CD4-positive, alpha-beta memory T cell (primary cell): ENCODE measurements around the gene NBEA. TPM values are rescaled to one million over a fixed set of nuclear protein-coding genes. Genes with fewer than 3 reads are reported as not detected.

Experiments
- CTCF ChIA-PET: fragments of 350-600 bp; sonication (Branson Sonifier 250); formaldehyde crosslinking; loops from one replicate; lab custom pipeline; 2021; ENCODE audit warnings: inconsistent platforms; ENCODE audit not compliant: partially characterized antibody; lab: Charles Lee
- POLR2A ChIA-PET: fragments of 350-600 bp; sonication (Branson Sonifier 250); formaldehyde crosslinking; loops from one replicate; lab custom pipeline; 2021; ENCODE audit not compliant: partially characterized antibody; lab: Charles Lee
- DNase-seq, 5 donors: peaks; one replicate each; pipeline versions ENCODE4 v3.0.0 to v3.0.0-alpha.2; 2020 to 2022; ENCODE audit warnings: mixed read lengths in 1 of 5
- H3K27ac ChIP-seq: one replicate; pipeline ENCODE4 v1.7.0; 2013; ENCODE audit warnings: low read depth, low read length
- H3K27me3 ChIP-seq: 2 replicates; pipeline ENCODE4 v1.7.0; 2013; ENCODE audit warnings: mild to moderate bottlenecking, low read length, moderate library complexity; ENCODE audit not compliant: insufficient read depth
- H3K36me3 ChIP-seq: 2 replicates; pipeline ENCODE4 v1.7.0; 2013; ENCODE audit warnings: mild to moderate bottlenecking, low read length, moderate library complexity; ENCODE audit not compliant: insufficient read depth
- H3K4me1 ChIP-seq: 2 replicates; pipeline ENCODE4 v1.7.0; 2013; ENCODE audit warnings: mild to moderate bottlenecking, low read length, moderate library complexity; ENCODE audit not compliant: insufficient read depth
- H3K4me3 ChIP-seq, 2 donors: one replicate each; pipeline ENCODE4 v1.7.0; 2013; ENCODE audit warnings: low read length in 2 of 2, mild to moderate bottlenecking in 1 of 2
- H3K9me3 ChIP-seq, 2 donors: one replicate each; pipeline ENCODE4 v1.7.0; 2013; ENCODE audit warnings: low read length in 2 of 2, control low read depth in 1 of 2; ENCODE audit not compliant: control insufficient read depth in 1 of 2
- H3K27ac Mint-ChIP-seq, 7 donors: one replicate each; pipeline ENCODE4 v1.8.0; 2020 to 2021; ENCODE audit warnings: mixed read lengths in 7 of 7, mild to moderate bottlenecking in 6 of 7, inconsistent platforms in 3 of 7, moderate library complexity in 3 of 7
- H3K27me3 Mint-ChIP-seq, 2 donors: one replicate each; pipeline ENCODE4 v1.8.0; 2020 to 2021; ENCODE audit warnings: mixed read lengths in 2 of 2
- H3K36me3 Mint-ChIP-seq, 2 donors: one replicate each; pipeline ENCODE4 v1.8.0; 2020 to 2021; ENCODE audit warnings: mixed read lengths in 2 of 2, inconsistent platforms in 1 of 2, mild to moderate bottlenecking in 1 of 2
- H3K4me1 Mint-ChIP-seq, 4 donors: one replicate each; pipeline ENCODE4 v1.8.0; 2020 to 2021; ENCODE audit warnings: mixed read lengths in 4 of 4, mild to moderate bottlenecking in 1 of 4
- H3K4me3 Mint-ChIP-seq, 8 donors: one replicate each; pipeline ENCODE4 v1.8.0; 2020 to 2021; ENCODE audit warnings: mixed read lengths in 8 of 8, mild to moderate bottlenecking in 7 of 8, moderate library complexity in 6 of 8, inconsistent platforms in 3 of 8
- H3K9me3 Mint-ChIP-seq, 8 donors: one replicate each; pipeline ENCODE4 v1.8.0; 2020 to 2021; ENCODE audit warnings: mixed read lengths in 8 of 8, mild to moderate bottlenecking in 5 of 8, inconsistent platforms in 3 of 8, moderate library complexity in 1 of 8
- intact Hi-C: fragments of 100-400 bp; cut with micrococcal nuclease; formaldehyde crosslinking; loops from one replicate; pipeline ENCODE4 v1.15.1; 2023
- polyA plus RNA-seq, 2 donors: library from polyadenylated mRNA; unstranded; fragments of 300-500 nt; fragmentation: Illumina TruSeq; gene quantifications; one replicate each; pipeline ENCODE4 v1.2.3, GENCODE V29; 2021
- total RNA-seq, 2 experiments: library from RNA; stranded (reverse); gene quantifications; one replicate each; pipeline ENCODE4 v1.2.3, GENCODE V29; 2021

NBEA gene
- total and polyA plus RNA-seq, 4 experiments from 2014 or later = 0.48 to 1.8 (median 1.1) TPM

- Histone ChIP-seq H3K4me3 (no peak overlapping the region), H3K27ac (no peak overlapping the region), H3K9me3 (no peaks in the 10 kb centered on the region), H3K4me1 (no peaks in the 10 kb centered on the region), H3K36me3 (no peaks in the 10 kb centered on the region), H3K27me3 (no peaks in the 10 kb centered on the region)
- POLR2A ChIA-PET = no interaction called here
- Mint-ChIP-seq H3K36me3 (no peaks in the 10 kb centered on the region), H3K4me1 (no peaks in the 10 kb centered on the region), H3K27ac (no peak overlapping the region), H3K4me3 (no peak overlapping the region), H3K27me3 (no peaks in the 10 kb centered on the region), H3K9me3 (peaks cover 0 to 4% (median 0%) of the 10 kb centered on the region in 8 donors)
- intact Hi-C loops = no loop called here
- CTCF ChIA-PET = no interaction called here
- DNase-seq = no peak
These were observed 407.7 kb downstream of the NBEA start for GRCh38 chr13:35349673-35350278.

DNA sequence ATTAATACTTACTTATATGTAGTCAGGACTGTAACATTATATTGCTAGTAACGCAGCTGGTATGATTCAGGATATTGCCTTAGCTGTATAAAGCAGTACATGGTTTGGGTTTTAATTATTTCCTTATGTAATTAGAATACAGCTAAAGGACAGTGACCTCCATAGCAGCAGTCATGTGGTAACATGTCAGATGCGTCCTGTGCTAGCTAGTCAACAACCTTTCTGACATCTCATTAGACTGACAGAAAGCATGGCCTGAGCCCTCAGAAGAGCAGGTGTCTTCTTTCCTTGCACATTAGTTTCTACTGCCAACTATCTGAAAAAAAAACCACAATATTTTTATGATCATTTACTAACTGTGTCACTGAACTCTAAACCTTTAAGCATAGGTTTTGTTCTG lies 412.2 kb downstream of the NBEA start:
- Histone ChIP-seq H3K27ac (no peak overlapping the region), H3K4me3 (no peak overlapping the region), H3K9me3 (no peaks in the 10 kb centered on the region), H3K4me1 (no peaks in the 10 kb centered on the region), H3K27me3 (no peaks in the 10 kb centered on the region), H3K36me3 (no peaks in the 10 kb centered on the region)
- intact Hi-C loops = no loop called here
- no peaks in the 10 kb centered on the region for H3K36me3 Mint-ChIP-seq
- no peaks in the 10 kb centered on the region for H3K27me3 Mint-ChIP-seq
- peaks cover 0 to 7% (median 2%) of the 10 kb centered on the region in 8 donors for H3K9me3 Mint-ChIP-seq
- H3K27ac Mint-ChIP-seq = no peak overlapping the region
- POLR2A ChIA-PET = no interaction called here
- no peak for DNase-seq
- CTCF ChIA-PET = no interaction called here
- no peaks in the 10 kb centered on the region for H3K4me1 Mint-ChIP-seq
- no peak overlapping the region for H3K4me3 Mint-ChIP-seq

DNA sequence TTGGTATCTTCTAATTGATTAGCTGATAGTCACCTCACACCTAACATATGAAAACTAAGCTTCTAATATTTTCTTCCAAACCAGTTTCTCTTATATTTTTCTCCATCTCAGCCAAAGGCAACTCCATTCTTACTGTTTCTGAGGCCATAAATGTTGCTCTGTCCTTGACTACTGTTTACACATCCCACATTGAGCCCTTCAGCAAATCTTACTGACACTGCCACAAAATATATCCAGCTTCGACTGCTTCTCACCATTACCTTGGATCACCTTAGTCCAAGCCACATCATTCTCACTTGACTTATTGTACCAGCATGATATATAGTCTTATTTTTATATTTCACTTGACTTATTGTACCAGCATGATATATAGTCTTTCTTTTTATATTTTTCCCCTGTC lies 412.8 kb downstream of the NBEA start:
- intact Hi-C loops = no loop called here
- Mint-ChIP-seq H3K27ac (no peak overlapping the region), H3K9me3 (peaks cover 0 to 8% (median 2%) of the 10 kb centered on the region in 8 donors), H3K4me3 (no peak overlapping the region), H3K4me1 (no peaks in the 10 kb centered on the region), H3K27me3 (no peaks in the 10 kb centered on the region), H3K36me3 (no peaks in the 10 kb centered on the region)
- ChIA-PET CTCF (no interaction called here), POLR2A (no interaction called here)
- H3K36me3 ChIP-seq = no peaks in the 10 kb centered on the region
- DNase-seq = no peak
- no peaks in the 10 kb centered on the region for H3K9me3 ChIP-seq
- H3K27ac ChIP-seq = no peak overlapping the region
- H3K4me1 ChIP-seq = no peaks in the 10 kb centered on the region
- H3K4me3 ChIP-seq = no peak overlapping the region
- H3K27me3 ChIP-seq = no peaks in the 10 kb centered on the region

GRCh38 chr13:35356572-35356971 lies 414.5 kb downstream of the NBEA start:
- Histone ChIP-seq H3K27me3 (no peaks in the 10 kb centered on the region), H3K4me1 (no peaks in the 10 kb centered on the region), H3K27ac (no peak overlapping the region), H3K9me3 (no peaks in the 10 kb centered on the region), H3K4me3 (no peak overlapping the region), H3K36me3 (no peaks in the 10 kb centered on the region)
- CTCF ChIA-PET = interaction anchor here (0.8 kb wide), 1 partner anchor 8 kb away, joined by 4 read pairs; no protein-coding TSS in a partner anchor
- Mint-ChIP-seq H3K9me3 (peaks cover 0 to 15% (median 2%) of the 10 kb centered on the region in 8 donors), H3K36me3 (no peaks in the 10 kb centered on the region), H3K4me3 (no peak overlapping the region), H3K4me1 (no peaks in the 10 kb centered on the region), H3K27ac (no peak overlapping the region), H3K27me3 (no peaks in the 10 kb centered on the region)
- POLR2A ChIA-PET = no interaction called here
- intact Hi-C loops = no loop called here
- DNase-seq = no peak

DNA sequence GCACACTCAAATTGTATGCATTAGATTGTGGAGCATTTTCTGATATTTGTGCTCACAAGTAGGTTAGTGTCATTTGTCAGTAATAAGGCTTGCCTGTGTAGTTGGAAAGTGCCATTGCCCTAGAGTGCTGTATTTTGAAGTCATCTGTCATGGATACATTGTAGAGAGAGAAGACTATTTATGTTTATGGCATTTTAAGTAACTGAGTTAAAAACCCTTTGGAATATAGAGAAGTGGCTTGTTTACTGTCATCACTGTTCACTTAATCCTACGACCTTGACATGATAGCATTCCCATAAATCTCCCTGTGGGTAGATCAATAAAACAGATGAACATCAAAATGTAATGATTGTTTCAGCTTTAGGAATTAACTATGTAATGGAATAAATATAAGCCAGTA lies 423.8 kb downstream of the NBEA start:
- Mint-ChIP-seq H3K36me3 (peaks cover 0 to 2% of the 10 kb centered on the region in 2 donors), H3K9me3 (peaks cover 2 to 19% (median 13%) of the 10 kb centered on the region in 8 donors), H3K4me3 (no peak overlapping the region), H3K27ac (no peak overlapping the region), H3K27me3 (no peaks in the 10 kb centered on the region), H3K4me1 (no peaks in the 10 kb centered on the region)
- Histone ChIP-seq H3K4me3 (no peak overlapping the region), H3K27ac (no peak overlapping the region), H3K4me1 (no peaks in the 10 kb centered on the region), H3K36me3 (no peaks in the 10 kb centered on the region), H3K27me3 (no peaks in the 10 kb centered on the region), H3K9me3 (no peaks in the 10 kb centered on the region)
- ChIA-PET POLR2A (no interaction called here), CTCF (no interaction called here)
- DNase-seq = no peak
- intact Hi-C loops = no loop called here

DNA sequence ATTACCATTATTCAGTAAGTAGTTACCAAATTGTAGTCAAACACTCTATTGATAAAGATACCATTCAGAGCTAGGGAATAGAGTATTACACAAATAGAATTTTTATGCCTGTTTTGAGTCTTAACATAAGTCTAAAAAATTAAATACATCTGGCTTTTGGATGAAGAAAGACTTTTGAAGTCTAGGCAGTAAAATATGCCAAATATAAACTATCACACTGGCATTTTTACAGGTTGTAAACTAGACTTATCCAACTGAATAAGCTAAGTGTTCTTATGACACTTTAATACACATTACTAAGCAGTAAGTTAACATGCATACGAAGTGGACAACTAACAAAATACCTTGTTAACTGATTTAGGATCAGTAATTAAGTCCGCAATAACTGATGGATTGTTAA lies 425.5 kb downstream of the NBEA start:
- Histone ChIP-seq H3K36me3 (no peaks in the 10 kb centered on the region), H3K27ac (no peak overlapping the region), H3K4me3 (no peak overlapping the region), H3K27me3 (no peaks in the 10 kb centered on the region), H3K4me1 (no peaks in the 10 kb centered on the region), H3K9me3 (no peaks in the 10 kb centered on the region)
- Mint-ChIP-seq H3K9me3 (peaks cover 2 to 33% (median 24%) of the 10 kb centered on the region in 8 donors), H3K36me3 (peaks cover 0 to 2% of the 10 kb centered on the region in 2 donors), H3K4me3 (no peak overlapping the region), H3K27me3 (no peaks in the 10 kb centered on the region), H3K4me1 (no peaks in the 10 kb centered on the region), H3K27ac (no peak overlapping the region)
- intact Hi-C loops = no loop called here
- CTCF ChIA-PET = interaction anchor here (1.5 kb wide), 1 partner anchor 9 kb away, joined by 4 read pairs; no protein-coding TSS in a partner anchor
- no peak for DNase-seq
- POLR2A ChIA-PET = no interaction called here

GRCh38 chr13:35378939-35379338 lies 436.9 kb downstream of the NBEA start:
- intact Hi-C loops = no loop called here
- no peak overlapping the region for H3K27ac ChIP-seq
- H3K4me3 ChIP-seq = no peak overlapping the region
- H3K27me3 ChIP-seq = no peaks in the 10 kb centered on the region
- peaks cover 0 to 5% (median 3%) of the 10 kb centered on the region in 8 donors for H3K9me3 Mint-ChIP-seq
- H3K27ac Mint-ChIP-seq = no peak overlapping the region
- H3K9me3 ChIP-seq = no peaks in the 10 kb centered on the region
- DNase-seq = no peak
- ChIA-PET CTCF (no interaction called here), POLR2A (no interaction called here)
- no peaks in the 10 kb centered on the region for H3K36me3 ChIP-seq
- no peaks in the 10 kb centered on the region for H3K4me1 Mint-ChIP-seq
- no peaks in the 10 kb centered on the region for H3K27me3 Mint-ChIP-seq
- no peaks in the 10 kb centered on the region for H3K36me3 Mint-ChIP-seq
- no peaks in the 10 kb centered on the region for H3K4me1 ChIP-seq
- no peak overlapping the region for H3K4me3 Mint-ChIP-seq
